Liver (tissue), 9 donors: ENCODE measurements around the gene ARPC4. TPM values are rescaled to one million over a fixed set of nuclear protein-coding genes. Genes with fewer than 3 reads are reported as not detected.

ENCODE experiments used
- DNase-seq: peaks from one replicate; pipeline ENCODE4 v3.0.0-alpha.2; 2017; ENCODE audit warnings: low spot score
- H3K27ac ChIP-seq, 2 donors: one replicate each; pipeline ENCODE4 v1.7.0; 2013; ENCODE audit warnings: inconsistent platforms in 2 of 2, low read length in 2 of 2, control low read depth in 1 of 2, low read depth in 1 of 2, mild to moderate bottlenecking in 1 of 2
- H3K27me3 ChIP-seq, 4 donors: one replicate each; pipeline versions ENCODE4 v1.6.1 to v1.7.0; 2013; ENCODE audit warnings: low read length in 3 of 4, inconsistent platforms in 1 of 4, mild to moderate bottlenecking in 1 of 4, moderate library complexity in 1 of 4; ENCODE audit not compliant: control insufficient read depth in 4 of 4, insufficient read depth in 4 of 4
- H3K36me3 ChIP-seq, 4 donors: one replicate each; pipeline versions ENCODE4 v1.6.1 to v1.7.0; 2013; ENCODE audit warnings: low read length in 3 of 4, mild to moderate bottlenecking in 3 of 4, low read depth in 1 of 4, moderate library complexity in 1 of 4; ENCODE audit not compliant: control insufficient read depth in 4 of 4, insufficient read depth in 3 of 4
- H3K4me1 ChIP-seq, 4 donors: one replicate each; pipeline versions ENCODE4 v1.6.1 to v1.7.0; 2013; ENCODE audit warnings: low read length in 3 of 4, mild to moderate bottlenecking in 3 of 4, moderate library complexity in 1 of 4; ENCODE audit not compliant: control insufficient read depth in 4 of 4, insufficient read depth in 4 of 4
- H3K4me3 ChIP-seq, 3 donors: one replicate each; pipeline versions ENCODE4 v1.6.1 to v1.7.0; 2013; ENCODE audit warnings: low read length in 3 of 3, control low read depth in 1 of 3, low read depth in 1 of 3, mild to moderate bottlenecking in 1 of 3
- H3K9ac ChIP-seq, 2 donors: one replicate each; pipeline ENCODE4 v1.7.0; 2013; ENCODE audit warnings: low read length in 2 of 2, mild to moderate bottlenecking in 2 of 2, moderate library complexity in 2 of 2, control low read depth in 1 of 2, low read depth in 1 of 2
- H3K9me3 ChIP-seq, 4 donors: one replicate each; pipeline versions ENCODE4 v1.6.1 to v1.7.0; 2013; ENCODE audit warnings: low read length in 3 of 4; ENCODE audit not compliant: control insufficient read depth in 4 of 4
- EGR1 ChIP-seq, 2 donors: IDR thresholded peaks; 2 replicates each; pipeline ENCODE4 v1.6.1; 2016 to 2018; ENCODE audit warnings: antibody characterized with exemption in 2 of 2, low read depth in 2 of 2
- FOXA1 ChIP-seq: IDR thresholded peaks from 2 replicates; pipeline ENCODE4 v1.6.1; 2016; ENCODE audit warnings: antibody characterized with exemption
- FOXA2 ChIP-seq: IDR thresholded peaks from 2 replicates; pipeline ENCODE4 v1.6.1; 2016; ENCODE audit warnings: antibody characterized with exemption
- HNF4A ChIP-seq, 2 donors: conservative IDR thresholded peaks; 2 replicates each; pipeline ENCODE4 v1.6.1; 2016; ENCODE audit warnings: antibody characterized with exemption in 2 of 2, mild to moderate bottlenecking in 2 of 2
- HNF4G ChIP-seq: IDR thresholded peaks from 2 replicates; pipeline ENCODE4 v1.6.1; 2016; ENCODE audit warnings: antibody characterized with exemption
- JUND ChIP-seq, 2 donors: IDR thresholded peaks; 2 replicates each; pipeline ENCODE4 v1.6.1; 2016; ENCODE audit warnings: antibody characterized with exemption in 2 of 2
- MAX ChIP-seq: IDR thresholded peaks from 2 replicates; pipeline ENCODE4 v1.6.1; 2016; ENCODE audit warnings: antibody characterized with exemption
- NR2F2 ChIP-seq: IDR thresholded peaks from 2 replicates; pipeline ENCODE4 v1.6.1; 2016; ENCODE audit warnings: antibody characterized with exemption
- RAD21 ChIP-seq, 2 donors: IDR thresholded peaks; 2 replicates each; pipeline ENCODE4 v1.6.1; 2016; ENCODE audit warnings: antibody characterized with exemption in 2 of 2, mild to moderate bottlenecking in 2 of 2
- REST ChIP-seq: IDR thresholded peaks from 2 replicates; pipeline ENCODE4 v1.6.1; 2016; ENCODE audit warnings: antibody characterized with exemption, mild to moderate bottlenecking
- RXRA ChIP-seq, 2 donors: IDR thresholded peaks; 2 replicates each; pipeline ENCODE4 v1.6.1; 2017 to 2018; ENCODE audit warnings: antibody characterized with exemption in 2 of 2, mild to moderate bottlenecking in 1 of 2
- SP1 ChIP-seq: IDR thresholded peaks from 2 replicates; pipeline ENCODE4 v1.6.1; 2018; ENCODE audit warnings: antibody characterized with exemption, mild to moderate bottlenecking
- TAF1 ChIP-seq: conservative IDR thresholded peaks from 2 replicates; pipeline ENCODE4 v1.6.1; 2016; ENCODE audit warnings: antibody characterized with exemption, mild to moderate bottlenecking
- YY1 ChIP-seq: IDR thresholded peaks from 2 replicates; pipeline ENCODE4 v1.6.1; 2016; ENCODE audit warnings: antibody characterized with exemption, mild to moderate bottlenecking
- ZBTB33 ChIP-seq: IDR thresholded peaks from 2 replicates; pipeline ENCODE4 v1.6.1; 2016; ENCODE audit warnings: antibody characterized with exemption
- WGBS: extraction: QIAGEN DNeasy Blood & Tissue Kit; methylation state at CpG from one replicate; pipeline ENCODE4 v1.1.7; 2013; 5-methylcytosine and 5-hydroxymethylcytosine counted together
- polyA plus RNA-seq, 2 donors: library from polyadenylated mRNA; stranded (reverse) in 1 of 2; unstranded in 1 of 2; fragments of 200-250 nt in 1 of 2; fragments of >200 nt in 1 of 2; fragmentation: Nextera tagmentation in 1 of 2; extraction: Ambion mirVana in 1 of 2; gene quantifications; one replicate each; pipeline versions ENCODE4 v1.2.1 to v1.2.3, GENCODE V29; 2013 to 2015
- total RNA-seq, 2 donors: library from RNA; depleted of rRNA; stranded (reverse); fragments of >200 nt; gene quantifications; one replicate each; pipeline ENCODE4 v1.2.3, GENCODE V29; 2014
- TF ChIP-seq, protein P1 (sequence below): fragments of 150-350 bp; IDR thresholded peaks from 2 replicates; pipeline ENCODE4 v1.5.1; 2017; ENCODE audit warnings: improper control_type of control experiment, low read depth, low read length; ENCODE audit not compliant: missing input control
- donor health status: healthy.
- donor health status: healthy.
- donor health status: healthy.
- donor health status: healthy.
- donor health status: healthy.

ARPC4 gene
- total and polyA plus RNA-seq, 4 donors: 22.1 to 53.6 (median 52.5) TPM

DNA sequence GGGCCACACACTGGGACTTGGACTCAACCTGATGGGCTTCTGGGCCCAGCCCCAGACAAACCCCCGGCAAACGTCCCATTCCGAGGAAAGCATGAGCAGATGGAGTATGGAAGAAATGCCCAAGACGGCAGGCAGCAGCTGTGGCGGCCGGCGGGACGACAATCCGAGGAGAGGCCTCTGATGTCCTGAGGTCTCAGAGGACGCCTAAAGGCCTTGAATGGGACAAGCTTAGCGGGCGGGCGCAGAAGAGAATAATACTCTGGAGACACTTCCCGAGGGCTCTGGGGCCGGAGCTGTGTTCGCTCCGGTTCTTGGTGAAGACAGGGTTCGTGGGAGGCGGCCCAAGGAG, 43.6 kb upstream of the ARPC4 start:
- H3K4me3 ChIP-seq: peak overlapping the region; percentile 61 to 85 (median 75)
- peaks cover 16 to 46% (median 34%) of the 10 kb centered on the region in 4 donors for H3K36me3 ChIP-seq
- no peaks in the 10 kb centered on the region for H3K9me3 ChIP-seq
- H3K27me3 ChIP-seq: no peaks in the 10 kb centered on the region
- no peak for DNase-seq
- peak overlapping the region; percentile 27 to 42 for H3K9ac ChIP-seq
- WGBS: 12% methylated on average over 19 of the region's 19 CpGs
- H3K27ac ChIP-seq: peak overlapping the region; percentile 64 to 88
- peaks cover 5 to 27% (median 22%) of the 10 kb centered on the region in 4 donors for H3K4me1 ChIP-seq
- no peak for TF ChIP-seq FOXA1
- no peak for TF ChIP-seq ZBTB33
- no peak for TF ChIP-seq HNF4G
- TF ChIP-seq REST: no peak
- no peak for TF ChIP-seq RXRA (IDR thresholded peaks at IDR 0.05)
- no peak for TF ChIP-seq TAF1
- TF ChIP-seq SP1: no peak
- TF ChIP-seq MAX: no peak
- TF ChIP-seq JUND (IDR thresholded peaks at IDR 0.05): no peak
- no peak for TF ChIP-seq YY1
- no peak for TF ChIP-seq RAD21 (IDR thresholded peaks at IDR 0.05)
- TF ChIP-seq FOXA2: no peak

DNA sequence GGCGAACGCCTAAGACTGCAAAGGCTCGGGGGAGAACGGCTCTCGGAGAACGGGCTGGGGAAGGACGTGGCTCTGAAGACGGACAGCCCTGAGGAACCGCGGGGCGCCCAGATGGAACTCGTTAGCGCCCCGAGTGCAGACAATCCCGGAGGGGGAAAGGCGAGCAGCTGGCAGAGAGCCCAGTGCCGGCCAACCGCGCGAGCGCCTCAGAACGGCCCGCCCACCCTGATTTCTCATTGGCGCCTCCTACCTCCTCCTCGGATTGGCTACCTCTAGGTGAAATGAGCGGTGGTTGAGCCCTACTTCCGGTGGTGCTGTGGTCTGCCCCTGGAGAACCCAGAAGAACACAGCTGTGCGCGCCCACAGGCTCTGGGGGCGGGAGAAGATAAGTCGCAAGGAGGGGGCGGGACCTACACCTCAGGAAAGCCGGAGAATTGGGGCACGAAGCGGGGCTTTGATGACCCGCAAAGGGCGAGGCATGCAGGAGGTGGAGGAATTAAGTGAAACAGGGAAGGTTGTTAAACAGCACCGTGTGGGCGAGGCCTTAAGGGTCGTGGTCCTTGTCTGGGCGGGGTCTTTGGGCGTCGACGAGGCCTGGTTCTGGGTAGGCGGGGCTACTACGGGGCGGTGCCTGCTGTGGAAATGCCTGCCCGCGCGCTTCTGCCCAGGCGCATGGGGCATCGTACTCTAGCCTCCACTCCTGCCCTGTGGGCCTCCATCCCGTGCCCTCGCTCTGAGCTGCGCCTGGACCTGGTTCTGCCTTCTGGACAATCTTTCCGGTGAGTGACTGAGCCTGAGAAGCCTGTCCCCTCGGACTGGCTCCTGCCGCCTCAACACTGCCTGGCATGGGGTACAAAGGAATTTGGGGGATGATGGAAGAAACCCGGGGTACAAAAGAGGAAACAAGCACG, 43.0 kb upstream of the ARPC4 start, which contains the start of gene OGG1:
OGG1 (plus strand) TSS at position 308 of the 911 bp plus-strand sequence; CDS start at position 643, 335 bp downstream.
- Histone ChIP-seq H3K4me3 (peak within 1 kb of the TSS; percentile 61 to 85 (median 77)), H3K4me1 (peaks cover 5 to 27% (median 25%) of the 10 kb centered on the region in 4 donors)
- under 1% methylated on average over 60 of the region's 60 CpGs for WGBS
- TF ChIP-seq EGR1 (IDR thresholded peaks at IDR 0.05; ENCODE audit: low read depth in 2 of 2): peak; percentile 21 to 72
- TF ChIP-seq, protein P1, sequence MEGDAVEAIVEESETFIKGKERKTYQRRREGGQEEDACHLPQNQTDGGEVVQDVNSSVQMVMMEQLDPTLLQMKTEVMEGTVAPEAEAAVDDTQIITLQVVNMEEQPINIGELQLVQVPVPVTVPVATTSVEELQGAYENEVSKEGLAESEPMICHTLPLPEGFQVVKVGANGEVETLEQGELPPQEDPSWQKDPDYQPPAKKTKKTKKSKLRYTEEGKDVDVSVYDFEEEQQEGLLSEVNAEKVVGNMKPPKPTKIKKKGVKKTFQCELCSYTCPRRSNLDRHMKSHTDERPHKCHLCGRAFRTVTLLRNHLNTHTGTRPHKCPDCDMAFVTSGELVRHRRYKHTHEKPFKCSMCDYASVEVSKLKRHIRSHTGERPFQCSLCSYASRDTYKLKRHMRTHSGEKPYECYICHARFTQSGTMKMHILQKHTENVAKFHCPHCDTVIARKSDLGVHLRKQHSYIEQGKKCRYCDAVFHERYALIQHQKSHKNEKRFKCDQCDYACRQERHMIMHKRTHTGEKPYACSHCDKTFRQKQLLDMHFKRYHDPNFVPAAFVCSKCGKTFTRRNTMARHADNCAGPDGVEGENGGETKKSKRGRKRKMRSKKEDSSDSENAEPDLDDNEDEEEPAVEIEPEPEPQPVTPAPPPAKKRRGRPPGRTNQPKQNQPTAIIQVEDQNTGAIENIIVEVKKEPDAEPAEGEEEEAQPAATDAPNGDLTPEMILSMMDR: no peak
- TF ChIP-seq JUND (IDR thresholded peaks at IDR 0.05): peak; percentile 10 to 11
- peak; percentile 74 for TF ChIP-seq MAX
- TF ChIP-seq HNF4G: no peak
- no peak for TF ChIP-seq FOXA1
- peak; percentile 37 for TF ChIP-seq NR2F2
- TF ChIP-seq FOXA2: no peak
- TF ChIP-seq ZBTB33: peak; percentile 55
- peak in 1 of 2 donors; percentile 38 for TF ChIP-seq HNF4A (conservative IDR thresholded peaks at IDR 0.05)
- TF ChIP-seq SP1: peak; percentile 85
- TF ChIP-seq REST: peak; percentile 56

More for the DNA sequence above, 43.0 kb upstream of the ARPC4 start, which contains the start of gene OGG1:
- Histone ChIP-seq H3K9me3 (no peaks in the 10 kb centered on the region), H3K27ac (peak within 1 kb of the TSS; percentile 79 to 88), H3K36me3 (peaks cover 14 to 40% (median 30%) of the 10 kb centered on the region in 4 donors), H3K27me3 (no peaks in the 10 kb centered on the region), H3K9ac (peak within 1 kb of the TSS; percentile 42 to 80)
- DNase-seq: peak; percentile 96
